Measurements from ENCODE around the gene CTIF. TPM values are rescaled to one million over a fixed set of nuclear protein-coding genes. Genes with fewer than 3 reads are reported as not detected.
"Not testable (repeated sequence)": the region's sequence is repeated elsewhere in the genome, so short reads cannot be mapped to it uniquely, and the experiment has no call there.

CTIF gene
- total RNA-seq, 4 donors from 2014 or later = 14.1 to 78.2 (median 18.4) TPM

DNA sequence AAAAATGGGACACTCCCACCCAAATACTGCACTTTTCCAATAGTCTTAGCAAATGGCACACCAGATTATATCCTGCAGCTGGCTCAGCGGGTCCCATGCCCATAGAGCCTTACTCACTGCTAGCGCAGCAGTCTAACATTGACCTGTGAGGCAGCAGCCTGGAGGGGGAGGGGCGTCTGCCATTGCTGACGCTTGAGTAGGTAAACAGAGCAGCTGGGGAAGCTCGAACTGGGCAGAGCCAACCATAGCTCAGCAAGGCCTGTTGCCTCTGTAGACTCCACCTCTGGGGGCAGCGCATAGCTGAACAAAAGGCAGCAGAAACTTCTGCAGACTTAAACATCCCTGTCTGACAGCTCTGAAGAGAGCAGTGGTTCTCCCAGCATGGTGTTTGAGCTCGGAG, 110.4 kb downstream of the CTIF start:
- TF ChIP-seq POLR2A (IDR thresholded peaks at IDR 0.05) = no peak
- TF ChIP-seq, protein P1, sequence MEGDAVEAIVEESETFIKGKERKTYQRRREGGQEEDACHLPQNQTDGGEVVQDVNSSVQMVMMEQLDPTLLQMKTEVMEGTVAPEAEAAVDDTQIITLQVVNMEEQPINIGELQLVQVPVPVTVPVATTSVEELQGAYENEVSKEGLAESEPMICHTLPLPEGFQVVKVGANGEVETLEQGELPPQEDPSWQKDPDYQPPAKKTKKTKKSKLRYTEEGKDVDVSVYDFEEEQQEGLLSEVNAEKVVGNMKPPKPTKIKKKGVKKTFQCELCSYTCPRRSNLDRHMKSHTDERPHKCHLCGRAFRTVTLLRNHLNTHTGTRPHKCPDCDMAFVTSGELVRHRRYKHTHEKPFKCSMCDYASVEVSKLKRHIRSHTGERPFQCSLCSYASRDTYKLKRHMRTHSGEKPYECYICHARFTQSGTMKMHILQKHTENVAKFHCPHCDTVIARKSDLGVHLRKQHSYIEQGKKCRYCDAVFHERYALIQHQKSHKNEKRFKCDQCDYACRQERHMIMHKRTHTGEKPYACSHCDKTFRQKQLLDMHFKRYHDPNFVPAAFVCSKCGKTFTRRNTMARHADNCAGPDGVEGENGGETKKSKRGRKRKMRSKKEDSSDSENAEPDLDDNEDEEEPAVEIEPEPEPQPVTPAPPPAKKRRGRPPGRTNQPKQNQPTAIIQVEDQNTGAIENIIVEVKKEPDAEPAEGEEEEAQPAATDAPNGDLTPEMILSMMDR (IDR thresholded peaks at IDR 0.05) = no peak
- no peak for TF ChIP-seq EP300 (IDR thresholded peaks at IDR 0.05; ENCODE audit: low read depth)
- TF ChIP-seq POLR2AphosphoS5 (IDR thresholded peaks at IDR 0.05) = no peak
- no peak for DNase-seq
- 86% methylated on average over 7 of the region's 7 CpGs; no CpG with 5 or more reads in 1 of the 2 donors for WGBS, 2 donors (ENCODE audit: low coverage in 1 of 2)
- in situ Hi-C loops (cut with MboI; ENCODE audit: low pct_ligation_motif_present in 1 of 4, low pct_unique_long_range_greater_than_20kb in 1 of 4, low sequenced_read_pairs in 3 of 4) (loop anchor here in 1 of 4 donors (10.0 kb wide), 1 partner anchor 164 kb away; no protein-coding TSS in a partner anchor), intact Hi-C loops (cut with DNase I; ENCODE audit: low total_unique reads) (no loop called here)
- H3K9me3 ChIP-seq = no peaks in the 10 kb centered on the region
- no peaks in the 10 kb centered on the region for H3K4me1 ChIP-seq
- H3K27me3 ChIP-seq = no peaks in the 10 kb centered on the region
- H3K4me3 ChIP-seq = no peak overlapping the region
- no peaks in the 10 kb centered on the region for H3K36me3 ChIP-seq
- H3K27ac ChIP-seq = no peak overlapping the region

DNA sequence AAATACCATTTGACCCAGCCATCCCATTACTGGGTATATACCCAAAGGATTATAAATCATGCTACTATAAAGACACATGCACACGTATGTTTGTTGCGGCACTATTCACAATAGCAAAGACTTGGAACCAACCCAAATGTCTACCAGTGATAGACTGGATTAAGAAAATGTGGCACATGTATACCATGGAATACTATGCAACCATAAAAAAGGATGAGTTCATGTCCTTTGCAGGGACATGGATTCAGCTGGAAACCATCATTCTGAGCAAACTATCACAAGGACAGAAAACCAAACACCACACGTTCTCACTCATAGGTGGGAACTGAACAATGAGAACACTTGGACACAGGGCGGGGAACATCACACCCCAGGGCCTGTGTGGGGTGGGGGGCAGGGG, 115.8 kb downstream of the CTIF start:
- 98 to 100% methylated on average over 2 to 4 of the region's 4 CpGs for WGBS, 2 donors (ENCODE audit: low coverage in 1 of 2)
- DNase-seq; H3K36me3 ChIP-seq; intact Hi-C loops (cut with DNase I; ENCODE audit: low total_unique reads); H3K9me3 ChIP-seq; H3K4me3 ChIP-seq; H3K27me3 ChIP-seq; H3K4me1 ChIP-seq; H3K27ac ChIP-seq: not testable (repeated sequence)
- in situ Hi-C loops (cut with MboI; ENCODE audit: low pct_ligation_motif_present in 1 of 4, low pct_unique_long_range_greater_than_20kb in 1 of 4, low sequenced_read_pairs in 3 of 4) = loop anchor here in 1 of 4 donors (25.0 kb wide), 1 partner anchor 192 kb away; no protein-coding TSS in a partner anchor

DNA sequence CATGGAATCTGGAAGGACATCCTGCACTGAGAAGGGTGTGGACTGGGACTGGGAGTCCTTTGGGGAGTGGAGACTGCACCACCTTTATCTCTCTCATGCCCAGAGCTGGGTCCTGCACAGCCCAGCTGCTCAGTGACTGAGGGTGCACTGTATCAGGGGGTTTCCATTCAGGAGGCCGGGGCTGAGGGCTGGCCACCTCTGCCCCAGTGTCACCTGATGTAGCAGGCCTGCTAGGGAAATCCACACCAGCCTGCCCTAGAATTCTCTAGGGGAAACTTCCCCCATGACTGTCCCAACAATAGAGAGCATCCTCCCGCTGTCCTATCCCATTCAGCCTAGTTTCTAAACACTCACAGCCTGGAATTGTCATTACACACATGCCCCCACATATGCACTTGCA, 116.7 kb downstream of the CTIF start:
- Histone ChIP-seq H3K27me3 (no peaks in the 10 kb centered on the region), H3K9me3 (no peaks in the 10 kb centered on the region), H3K36me3 (no peaks in the 10 kb centered on the region), H3K27ac (no peak overlapping the region), H3K4me3 (no peak overlapping the region), H3K4me1 (no peaks in the 10 kb centered on the region)
- WGBS, 2 donors (ENCODE audit: low coverage in 1 of 2) = 80 to 88% methylated on average over 1 to 2 of the region's 2 CpGs
- TF ChIP-seq, protein P1 (IDR thresholded peaks at IDR 0.05) = no peak
- no peak for TF ChIP-seq EP300 (IDR thresholded peaks at IDR 0.05; ENCODE audit: low read depth)
- in situ Hi-C loops (cut with MboI; ENCODE audit: low pct_ligation_motif_present in 1 of 4, low pct_unique_long_range_greater_than_20kb in 1 of 4, low sequenced_read_pairs in 3 of 4) (loop anchor here in 1 of 4 donors (25.0 kb wide), 1 partner anchor 193 kb away; no protein-coding TSS in a partner anchor), intact Hi-C loops (cut with DNase I; ENCODE audit: low total_unique reads) (no loop called here)
- no peak for DNase-seq

DNA sequence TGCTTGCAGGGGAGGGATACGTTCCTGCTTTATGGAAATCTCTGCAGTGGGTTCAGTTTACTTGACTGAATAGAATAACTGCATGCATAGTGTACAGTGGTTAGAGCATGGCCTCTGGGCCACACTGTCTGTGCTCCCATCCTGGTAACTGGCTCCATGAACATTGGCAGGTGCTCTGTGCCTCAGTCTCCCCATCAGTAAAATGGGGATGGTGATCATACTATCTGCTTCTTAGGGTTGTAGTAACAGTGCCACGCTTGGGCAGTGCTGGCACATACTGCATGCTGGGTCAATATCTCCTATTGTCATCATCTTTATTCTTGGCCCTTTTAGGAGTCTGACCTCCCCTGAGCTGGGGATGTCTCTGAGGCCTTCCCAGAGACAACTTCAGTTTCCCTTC, 117.3 kb downstream of the CTIF start:
- no peak for DNase-seq
- intact Hi-C loops (cut with DNase I; ENCODE audit: low total_unique reads) (no loop called here), in situ Hi-C loops (cut with MboI; ENCODE audit: low pct_ligation_motif_present in 1 of 4, low pct_unique_long_range_greater_than_20kb in 1 of 4, low sequenced_read_pairs in 3 of 4) (loop anchor here in 1 of 4 donors (25.0 kb wide), 1 partner anchor 194 kb away; no protein-coding TSS in a partner anchor)
- no peak overlapping the region for H3K27ac ChIP-seq
- no peak for TF ChIP-seq EP300 (IDR thresholded peaks at IDR 0.05; ENCODE audit: low read depth)
- no peak for TF ChIP-seq POLR2A (IDR thresholded peaks at IDR 0.05)
- TF ChIP-seq POLR2AphosphoS5 (IDR thresholded peaks at IDR 0.05) = no peak
- TF ChIP-seq, protein P1 (IDR thresholded peaks at IDR 0.05) = no peak
- no peaks in the 10 kb centered on the region for H3K36me3 ChIP-seq
- no peak overlapping the region for H3K4me3 ChIP-seq
- no peaks in the 10 kb centered on the region for H3K27me3 ChIP-seq
- H3K4me1 ChIP-seq = no peaks in the 10 kb centered on the region
- 87% methylated on average over 2 of the region's 2 CpGs; no CpG with 5 or more reads in 1 of the 2 donors for WGBS, 2 donors (ENCODE audit: low coverage in 1 of 2)
- H3K9me3 ChIP-seq = no peaks in the 10 kb centered on the region

DNA sequence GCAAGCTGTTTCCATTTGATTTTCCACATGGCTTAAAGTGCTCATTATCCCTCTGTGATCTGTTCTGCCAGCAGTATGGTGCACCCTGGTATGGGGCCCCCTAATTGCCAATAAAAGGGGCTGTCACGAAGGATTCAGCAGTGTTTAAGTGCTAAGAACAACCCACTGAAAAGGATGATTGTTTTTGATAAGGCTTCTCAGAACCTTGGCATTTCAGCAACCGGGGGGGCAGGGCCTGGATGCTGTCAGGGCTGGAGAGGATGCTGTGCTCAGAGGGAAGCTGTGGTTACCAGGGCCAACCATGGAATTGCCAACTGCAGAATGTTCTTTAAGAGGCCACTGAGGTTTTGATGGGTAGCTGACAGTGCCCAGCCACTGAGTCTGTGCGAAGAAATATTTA, 117.8 kb downstream of the CTIF start:
- no peak for DNase-seq
- Histone ChIP-seq H3K4me3 (no peak overlapping the region), H3K36me3 (no peaks in the 10 kb centered on the region), H3K27me3 (no peaks in the 10 kb centered on the region), H3K9me3 (no peaks in the 10 kb centered on the region), H3K27ac (no peak overlapping the region), H3K4me1 (no peaks in the 10 kb centered on the region)
- intact Hi-C loops (cut with DNase I; ENCODE audit: low total_unique reads) (no loop called here), in situ Hi-C loops (cut with MboI; ENCODE audit: low pct_ligation_motif_present in 1 of 4, low pct_unique_long_range_greater_than_20kb in 1 of 4, low sequenced_read_pairs in 3 of 4) (loop anchor here in 1 of 4 donors (25.0 kb wide), 1 partner anchor 194 kb away; no protein-coding TSS in a partner anchor)
- no peak for TF ChIP-seq EP300 (IDR thresholded peaks at IDR 0.05; ENCODE audit: low read depth)
- no peak for TF ChIP-seq POLR2A (IDR thresholded peaks at IDR 0.05)
- TF ChIP-seq, protein P1 (IDR thresholded peaks at IDR 0.05) = no peak
- no peak for TF ChIP-seq POLR2AphosphoS5 (IDR thresholded peaks at IDR 0.05)
- 86 to 88% methylated on average over 1 to 3 of the region's 3 CpGs for WGBS, 2 donors (ENCODE audit: low coverage in 1 of 2)

Measured in transverse colon (tissue), 4 donors.